Large intestine (tissue), 3 donors: ENCODE data around the gene ANKS1B. TPM values are rescaled to one million over a fixed set of nuclear protein-coding genes. Genes with fewer than 3 reads are reported as not detected.

ENCODE experiments used
- DNase-seq, 2 donors: peaks; one replicate each; pipeline versions ENCODE4 v3.0.0 to v3.0.0-alpha.2; 2013
- H3K27ac ChIP-seq: one replicate; pipeline ENCODE4 v1.5.1; 2013; ENCODE audit warnings: low read length
- H3K27me3 ChIP-seq: 2 replicates; pipeline ENCODE4 v1.6.1; 2013; ENCODE audit warnings: low read length; ENCODE audit not compliant: control insufficient read depth, insufficient read depth
- H3K36me3 ChIP-seq: 2 replicates; pipeline ENCODE4 v1.6.1; 2013; ENCODE audit warnings: low read length; ENCODE audit not compliant: control insufficient read depth, insufficient read depth
- H3K4me1 ChIP-seq: one replicate; pipeline ENCODE4 v1.6.1; 2013; ENCODE audit warnings: low read length; ENCODE audit not compliant: control insufficient read depth, insufficient read depth
- H3K4me3 ChIP-seq: one replicate; pipeline ENCODE4 v1.5.1; 2013; ENCODE audit warnings: low read length
- H3K9me3 ChIP-seq: one replicate; pipeline ENCODE4 v1.6.1; 2013; ENCODE audit warnings: mild to moderate bottlenecking, low read depth, low read length, moderate library complexity; ENCODE audit not compliant: control insufficient read depth
- WGBS: methylation state at CpG from one replicate; pipeline ENCODE4 v1.1.5; 2013; ENCODE audit warnings: low lambda C conversion rate; ENCODE audit not compliant: insufficient coverage; 5-methylcytosine and 5-hydroxymethylcytosine counted together
- polyA plus RNA-seq: library from polyadenylated mRNA; unstranded; fragments of 120-200 nt; gene quantifications from one replicate; pipeline ENCODE4 v1.2.1, GENCODE V29; 2013

ANKS1B gene
- polyA plus RNA-seq, 1 donor, result 2.4 TPM

- H3K9me3 ChIP-seq, result no peaks in the 10 kb centered on the region
- H3K27me3 ChIP-seq, result no peaks in the 10 kb centered on the region
- no peaks in the 10 kb centered on the region for H3K4me1 ChIP-seq
- H3K4me3 ChIP-seq, result no peak overlapping the region
- no peaks in the 10 kb centered on the region for H3K36me3 ChIP-seq
- WGBS, result no CpG with 5 or more reads among the region's 3 CpGs
- DNase-seq, result no peak
- H3K27ac ChIP-seq, result no peak overlapping the region
Observed at GRCh38 chr12:99389751-99390150, 595.0 kb downstream of the ANKS1B start.

- Histone ChIP-seq H3K4me3 (no peak overlapping the region), H3K36me3 (no peaks in the 10 kb centered on the region), H3K4me1 (no peaks in the 10 kb centered on the region), H3K27ac (no peak overlapping the region), H3K9me3 (no peaks in the 10 kb centered on the region), H3K27me3 (no peaks in the 10 kb centered on the region)
- WGBS, result 60% methylated on average over 1 of the region's 1 CpG
- no peak for DNase-seq
Observed at GRCh38 chr12:99388671-99389195, 596.0 kb downstream of the ANKS1B start.

- DNase-seq, result no peak
- H3K36me3 ChIP-seq, result no peaks in the 10 kb centered on the region
- H3K9me3 ChIP-seq, result no peaks in the 10 kb centered on the region
- H3K27me3 ChIP-seq, result no peaks in the 10 kb centered on the region
- H3K4me3 ChIP-seq, result no peak overlapping the region
- H3K27ac ChIP-seq, result no peak overlapping the region
- WGBS, result 100% methylated on average over 2 of the region's 4 CpGs
- no peaks in the 10 kb centered on the region for H3K4me1 ChIP-seq
Observed at GRCh38 chr12:99387661-99388060, 597.1 kb downstream of the ANKS1B start.

- Histone ChIP-seq H3K4me1 (no peaks in the 10 kb centered on the region), H3K9me3 (no peaks in the 10 kb centered on the region), H3K27ac (no peak overlapping the region), H3K36me3 (no peaks in the 10 kb centered on the region), H3K27me3 (no peaks in the 10 kb centered on the region), H3K4me3 (no peak overlapping the region)
- WGBS, result 20% methylated on average over 2 of the region's 2 CpGs
- DNase-seq, result no peak
Observed at GRCh38 chr12:99386907-99387306, 597.8 kb downstream of the ANKS1B start.

- DNase-seq, result no peak
- WGBS, result 90% methylated on average over 2 of the region's 4 CpGs
- H3K4me1 ChIP-seq, result no peaks in the 10 kb centered on the region
- H3K9me3 ChIP-seq, result no peaks in the 10 kb centered on the region
- H3K4me3 ChIP-seq, result no peak overlapping the region
- H3K27ac ChIP-seq, result no peak overlapping the region
- H3K27me3 ChIP-seq, result no peaks in the 10 kb centered on the region
- H3K36me3 ChIP-seq, result no peaks in the 10 kb centered on the region
Observed at GRCh38 chr12:99383258-99383657, 601.5 kb downstream of the ANKS1B start.

- no peak overlapping the region for H3K27ac ChIP-seq
- no peak for DNase-seq
- no peaks in the 10 kb centered on the region for H3K36me3 ChIP-seq
- no CpG with 5 or more reads among the region's 2 CpGs for WGBS
- no peaks in the 10 kb centered on the region for H3K27me3 ChIP-seq
- H3K4me1 ChIP-seq, result no peaks in the 10 kb centered on the region
- no peak overlapping the region for H3K4me3 ChIP-seq
- H3K9me3 ChIP-seq, result no peaks in the 10 kb centered on the region
Observed at GRCh38 chr12:99381992-99382391, 602.7 kb downstream of the ANKS1B start.

GRCh38 chr12:99380701-99381100, 604.0 kb downstream of the ANKS1B start:
- Histone ChIP-seq H3K4me3 (no peak overlapping the region), H3K36me3 (no peaks in the 10 kb centered on the region), H3K9me3 (no peaks in the 10 kb centered on the region), H3K27me3 (no peaks in the 10 kb centered on the region), H3K27ac (no peak overlapping the region), H3K4me1 (no peaks in the 10 kb centered on the region)
- 100% methylated on average over 1 of the region's 1 CpG for WGBS
- no peak for DNase-seq

- Histone ChIP-seq H3K4me3 (no peak overlapping the region), H3K27ac (no peak overlapping the region), H3K4me1 (no peaks in the 10 kb centered on the region), H3K36me3 (no peaks in the 10 kb centered on the region), H3K9me3 (no peaks in the 10 kb centered on the region), H3K27me3 (no peaks in the 10 kb centered on the region)
- WGBS, result no CpG with 5 or more reads among the region's 1 CpG
- DNase-seq, result no peak
Observed at GRCh38 chr12:99374023-99374422, 610.7 kb downstream of the ANKS1B start.

GRCh38 chr12:99372257-99372920, 612.3 kb downstream of the ANKS1B start:
- Histone ChIP-seq H3K27me3 (no peaks in the 10 kb centered on the region), H3K27ac (no peak overlapping the region), H3K4me3 (no peak overlapping the region), H3K4me1 (no peaks in the 10 kb centered on the region), H3K36me3 (no peaks in the 10 kb centered on the region), H3K9me3 (no peaks in the 10 kb centered on the region)
- no peak for DNase-seq
- 58% methylated on average over 3 of the region's 3 CpGs for WGBS

- Histone ChIP-seq H3K4me1 (no peaks in the 10 kb centered on the region), H3K36me3 (no peaks in the 10 kb centered on the region), H3K9me3 (no peaks in the 10 kb centered on the region), H3K4me3 (no peak overlapping the region), H3K27me3 (no peaks in the 10 kb centered on the region), H3K27ac (no peak overlapping the region)
- no CpG with 5 or more reads among the region's 1 CpG for WGBS
- DNase-seq, result no peak
Observed at GRCh38 chr12:99370421-99371138, 614.2 kb downstream of the ANKS1B start.
